ENCODE data around the gene AQR.
"Not testable (repeated sequence)": the region's sequence is repeated elsewhere in the genome, so short reads cannot be mapped to it uniquely, and the experiment has no call there.

AQR gene

DNA sequence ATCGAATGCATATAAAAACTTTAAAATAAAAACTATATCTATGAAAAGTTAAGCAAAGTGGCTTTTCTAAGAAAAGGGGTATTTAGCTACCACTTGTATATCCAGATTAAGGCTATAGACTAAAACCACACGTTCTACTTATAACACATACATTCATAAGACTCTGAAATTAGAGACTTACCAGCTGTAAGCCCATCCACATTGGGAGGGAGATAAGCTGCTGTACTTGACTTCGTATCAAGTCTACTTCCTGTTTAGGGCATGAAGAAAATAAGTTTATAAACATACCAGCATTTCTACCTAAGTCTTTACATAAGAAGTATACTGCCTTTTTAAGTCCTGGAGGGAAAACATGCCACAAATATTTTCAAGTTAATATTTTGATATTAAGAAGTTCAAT, 27.7 kb downstream of the AQR start:
- Histone ChIP-seq H3K4me2 (no peak overlapping the region), H3K4me1 (no peaks in the 10 kb centered on the region), H3K36me3 (peaks cover 76 to 94% (median 91%) of the 10 kb centered on the region in 11 experiments), H3K9me3 (replicated peaks in 1 of 11) (no peaks in the 10 kb centered on the region), H4K20me1 (peaks cover 0 to 13% (median 0%) of the 10 kb centered on the region in 11 experiments; a peak in 2 of 22 replicates), H3K27ac (no peak overlapping the region), H3K9ac (no peak overlapping the region), H3K4me3 (no peak overlapping the region), H3K27me3 (no peaks in the 10 kb centered on the region)
- no peak for TF ChIP-seq Cebpa-rat (IDR thresholded peaks at IDR 0.05)

DNA sequence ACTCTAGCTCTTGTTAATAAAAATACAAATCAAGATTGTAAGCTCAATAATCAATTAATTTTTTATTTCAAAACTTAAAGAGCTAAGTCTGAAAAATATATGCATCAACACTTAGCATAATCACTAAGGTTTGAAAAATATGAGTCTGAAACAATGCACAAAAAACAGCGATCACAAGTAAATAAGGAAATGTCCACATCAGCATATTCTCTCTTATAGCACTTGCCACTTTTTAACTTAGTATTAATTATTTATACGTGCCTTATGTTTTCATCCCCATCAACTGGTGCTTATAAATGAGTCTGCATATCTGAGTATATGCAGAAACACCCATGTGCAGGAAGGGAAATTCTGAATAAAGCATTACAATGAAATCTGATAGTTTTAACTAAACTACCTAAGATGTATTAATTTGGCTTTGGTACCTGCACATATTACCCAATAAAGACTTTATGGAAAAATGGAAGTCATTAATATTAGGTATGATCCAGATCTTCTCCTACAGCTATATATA, 28.3 kb downstream of the AQR start:
- Histone ChIP-seq H3K4me3 (no peak overlapping the region), H3K4me2 (no peak overlapping the region), H3K27me3 (no peaks in the 10 kb centered on the region), H3K27ac (no peak overlapping the region), H3K36me3 (peaks cover 82 to 100% (median 97%) of the 10 kb centered on the region in 11 experiments), H4K20me1 (peaks cover 0 to 13% (median 0%) of the 10 kb centered on the region in 11 experiments; a peak in 2 of 22 replicates), H3K9ac (no peak overlapping the region), H3K4me1 (no peaks in the 10 kb centered on the region), H3K9me3 (replicated peaks in 1 of 11) (no peaks in the 10 kb centered on the region)
- TF ChIP-seq Cebpa-rat (IDR thresholded peaks at IDR 0.05), result no peak

GRCh38 chr15:34933432-34933975, 36.0 kb downstream of the AQR start:
- peaks cover 2 to 11% (median 7%) of the 10 kb centered on the region in 11 experiments; a peak in 11 of 22 replicates for H3K9me3 ChIP-seq (replicated peaks in 1 of 11)
- H3K27ac ChIP-seq, result no peak overlapping the region
- no peak overlapping the region for H3K9ac ChIP-seq
- H3K36me3 ChIP-seq, result peaks cover 93 to 98% (median 97%) of the 10 kb centered on the region in 11 experiments
- no peaks in the 10 kb centered on the region for H3K27me3 ChIP-seq
- H3K4me2 ChIP-seq, result no peak overlapping the region
- H4K20me1 ChIP-seq, result no peaks in the 10 kb centered on the region
- no peaks in the 10 kb centered on the region for H3K4me1 ChIP-seq
- H3K4me3 ChIP-seq, result no peak overlapping the region
- TF ChIP-seq Cebpa-rat (IDR thresholded peaks at IDR 0.05), result no peak

- H3K27me3 ChIP-seq, H4K20me1 ChIP-seq, H3K4me1 ChIP-seq, H3K9ac ChIP-seq, H3K27ac ChIP-seq, H3K4me2 ChIP-seq, H3K4me3 ChIP-seq: not testable (repeated sequence)
- Histone ChIP-seq H3K36me3 (peaks cover 87 to 100% (median 93%) of the 10 kb centered on the region in 11 experiments), H3K9me3 (replicated peaks in 1 of 11) (peaks cover 5 to 13% (median 9%) of the 10 kb centered on the region in 11 experiments; a peak in 11 of 22 replicates)
Observed at GRCh38 chr15:34928349-34928748, 41.2 kb downstream of the AQR start.

DNA sequence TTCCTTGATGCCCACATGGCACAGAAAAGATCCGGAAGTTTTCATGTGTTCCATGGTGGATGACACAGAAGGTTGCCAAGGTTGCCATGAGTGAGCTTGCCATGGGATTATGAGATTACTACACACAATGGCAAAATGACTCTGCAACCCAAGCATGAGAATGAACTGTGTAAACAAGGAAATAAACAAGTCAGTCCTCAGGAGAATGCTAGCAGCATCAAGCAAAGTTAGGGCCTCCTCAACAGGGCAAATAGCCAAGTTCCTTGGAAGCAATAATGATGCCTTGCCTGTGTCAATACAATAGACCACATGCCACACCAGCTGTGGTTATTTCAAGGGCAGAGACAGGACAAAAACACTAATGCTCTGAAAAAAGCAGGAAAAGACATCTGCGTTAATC, 41.8 kb downstream of the AQR start:
- H3K9me3 ChIP-seq (replicated peaks in 1 of 11), result peaks cover 5 to 13% (median 9%) of the 10 kb centered on the region in 11 experiments; a peak in 11 of 22 replicates
- no peak overlapping the region for H3K4me3 ChIP-seq
- no peaks in the 10 kb centered on the region for H3K4me1 ChIP-seq
- no peak overlapping the region for H3K4me2 ChIP-seq
- no peak overlapping the region for H3K27ac ChIP-seq
- H3K36me3 ChIP-seq, result peaks cover 83 to 100% (median 94%) of the 10 kb centered on the region in 11 experiments
- H3K27me3 ChIP-seq, result no peaks in the 10 kb centered on the region
- no peak overlapping the region for H3K9ac ChIP-seq
- TF ChIP-seq Cebpa-rat (IDR thresholded peaks at IDR 0.05), result no peak
- peaks cover 0 to 9% (median 0%) of the 10 kb centered on the region in 11 experiments; a peak in 3 of 22 replicates for H4K20me1 ChIP-seq

DNA sequence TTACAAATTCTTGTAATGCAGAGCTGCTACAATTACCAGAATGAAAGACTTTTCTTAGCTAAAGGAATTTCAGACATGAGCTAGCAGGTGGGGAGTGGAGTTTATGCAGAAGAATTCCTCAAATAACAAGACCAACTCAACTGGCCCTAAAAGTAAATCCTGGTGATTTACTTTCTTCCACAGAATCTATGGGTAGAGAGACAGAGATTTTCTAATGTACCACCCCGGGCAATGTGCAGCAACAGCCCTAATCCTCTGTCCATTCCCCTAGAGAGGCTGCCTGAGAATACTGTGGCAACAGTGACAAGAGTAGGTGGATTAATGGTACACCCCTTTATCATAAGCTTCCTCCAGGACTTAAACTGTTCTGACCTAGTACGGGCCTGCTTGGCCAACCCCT, 55.2 kb downstream of the AQR start:
- Histone ChIP-seq H4K20me1 (no peaks in the 10 kb centered on the region), H3K4me3 (no peak overlapping the region), H3K4me2 (no peak overlapping the region)

GRCh38 chr15:34905047-34905446, 64.5 kb downstream of the AQR start:
- no peak overlapping the region for H3K9ac ChIP-seq
- TF ChIP-seq Cebpa-rat (IDR thresholded peaks at IDR 0.05), result no peak
- H3K4me2 ChIP-seq, result no peak overlapping the region
- no peaks in the 10 kb centered on the region for H3K4me1 ChIP-seq
- no peak overlapping the region for H3K27ac ChIP-seq
- H3K9me3 ChIP-seq (replicated peaks in 1 of 11), result no peaks in the 10 kb centered on the region
- peaks cover 84 to 100% (median 93%) of the 10 kb centered on the region in 11 experiments for H3K36me3 ChIP-seq
- no peaks in the 10 kb centered on the region; a peak in 1 of 22 replicates for H4K20me1 ChIP-seq
- H3K4me3 ChIP-seq, result no peak overlapping the region
- no peaks in the 10 kb centered on the region for H3K27me3 ChIP-seq

More for the DNA sequence above, 55.2 kb downstream of the AQR start:
- no peaks in the 10 kb centered on the region for H3K4me1 ChIP-seq
- TF ChIP-seq Cebpa-rat (IDR thresholded peaks at IDR 0.05), result no peak
- no peaks in the 10 kb centered on the region for H3K27me3 ChIP-seq
- H3K9ac ChIP-seq, result no peak overlapping the region
- peaks cover 5 to 18% (median 10%) of the 10 kb centered on the region in 11 experiments; a peak in 14 of 22 replicates for H3K9me3 ChIP-seq (replicated peaks in 1 of 11)
- peaks cover 94 to 100% (median 99%) of the 10 kb centered on the region in 11 experiments for H3K36me3 ChIP-seq
- no peak overlapping the region for H3K27ac ChIP-seq

- H3K9ac ChIP-seq, result no peak overlapping the region
- H3K4me1 ChIP-seq, result no peaks in the 10 kb centered on the region
- H3K27ac ChIP-seq, result no peak overlapping the region
- H3K9me3 ChIP-seq (replicated peaks in 1 of 11), result no peaks in the 10 kb centered on the region
- H3K27me3 ChIP-seq, result no peaks in the 10 kb centered on the region
- peaks cover 84 to 100% (median 93%) of the 10 kb centered on the region in 11 experiments for H3K36me3 ChIP-seq
- no peaks in the 10 kb centered on the region; a peak in 1 of 22 replicates for H4K20me1 ChIP-seq
- H3K4me2 ChIP-seq, result no peak overlapping the region
- TF ChIP-seq Cebpa-rat (IDR thresholded peaks at IDR 0.05), result no peak
- no peak overlapping the region for H3K4me3 ChIP-seq
Observed at GRCh38 chr15:34904527-34904926, 65.0 kb downstream of the AQR start.

DNA sequence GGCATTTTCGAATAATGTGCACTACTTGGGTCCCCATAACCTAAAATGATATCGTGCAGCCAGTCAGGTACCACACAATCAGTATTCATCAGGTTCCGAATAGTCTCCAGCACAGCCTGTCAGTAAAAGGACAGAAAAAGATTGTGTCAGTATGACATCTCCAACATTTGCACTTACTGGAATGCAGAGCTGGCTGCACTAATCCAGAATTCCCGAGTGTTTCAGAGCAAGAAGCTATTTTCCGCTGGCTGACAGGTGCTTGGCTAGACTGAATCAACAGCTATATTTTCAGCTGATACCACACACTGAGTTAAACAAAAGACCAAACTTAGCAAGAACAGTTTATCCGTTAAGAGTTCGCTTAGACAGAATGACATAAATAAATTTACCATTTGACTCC, 68.8 kb downstream of the AQR start:
- no peak overlapping the region for H3K9ac ChIP-seq
- H3K36me3 ChIP-seq, result peaks cover 83 to 100% (median 92%) of the 10 kb centered on the region in 11 experiments

GRCh38 chr15:34896183-34896582, 73.4 kb downstream of the AQR start:
- Histone ChIP-seq H3K9me3 (replicated peaks in 1 of 11) (peaks cover 23 to 28% (median 25%) of the 10 kb centered on the region in 11 experiments), H3K4me3 (no peak overlapping the region), H3K9ac (no peak overlapping the region), H3K36me3 (peaks cover 91 to 98% (median 94%) of the 10 kb centered on the region in 11 experiments), H3K27ac (no peak overlapping the region), H4K20me1 (0 out of 22 replicates have a peak, but pooled peaks cover 0 to 3% (median 0%) of the 10 kb centered on the region in 11 experiments), H3K4me2 (no peak overlapping the region), H3K27me3 (no peaks in the 10 kb centered on the region), H3K4me1 (no peaks in the 10 kb centered on the region)
- no peak for TF ChIP-seq Cebpa-rat (IDR thresholded peaks at IDR 0.05)

More for the DNA sequence above, 68.8 kb downstream of the AQR start:
- H3K4me3 ChIP-seq, result no peak overlapping the region
- no peaks in the 10 kb centered on the region for H3K27me3 ChIP-seq
- H3K4me2 ChIP-seq, result no peak overlapping the region
- H3K27ac ChIP-seq, result no peak overlapping the region
- H4K20me1 ChIP-seq, result peaks cover 0 to 3% (median 0%) of the 10 kb centered on the region in 11 experiments; a peak in 1 of 22 replicates
- no peak for TF ChIP-seq Cebpa-rat (IDR thresholded peaks at IDR 0.05)
- H3K9me3 ChIP-seq (replicated peaks in 1 of 11), result no peaks in the 10 kb centered on the region
- H3K4me1 ChIP-seq, result no peaks in the 10 kb centered on the region
